Measurements from ENCODE around the gene TMEM119. TPM values are rescaled to one million over a fixed set of nuclear protein-coding genes. Genes with fewer than 3 reads are reported as not detected.

Gene TMEM119
- total and polyA plus RNA-seq, 2 experiments from 2014 or later = 54.4 to 69.7 TPM

- TF ChIP-seq EZH2 (IDR thresholded peaks at IDR 0.05; ENCODE audit: borderline replicate concordance) (no peak), EZH2phosphoT487 (IDR thresholded peaks at IDR 0.05; ENCODE audit: low read depth, severe bottlenecking, unreplicated experiment) (no peak), CTCF (IDR thresholded peaks at IDR 0.05; ENCODE audit: poor library complexity) (no peak)
- DNase-seq (ENCODE audit: low spot score) = no peak
- no peaks in the 10 kb centered on the region for H3K36me3 ChIP-seq (replicated peaks; ENCODE audit: insufficient read depth, low read depth)
- WGBS (ENCODE audit: low lambda C conversion rate, missing lambda C conversion rate) = 76% methylated on average over 10 of the region's 10 CpGs
- H3K9me2 ChIP-seq (replicated peaks; ENCODE audit: insufficient read depth) = no peaks in the 10 kb centered on the region
- no peaks in the 10 kb centered on the region for H3K9me3 ChIP-seq (ENCODE audit: low read depth)
- no peaks in the 10 kb centered on the region for H3K27me3 ChIP-seq
- H3K4me3 ChIP-seq = no peak overlapping the region
- no peaks in the 10 kb centered on the region for H4K20me1 ChIP-seq (ENCODE audit: insufficient read depth, poor library complexity, severe bottlenecking)
- no peaks in the 10 kb centered on the region for H3K79me2 ChIP-seq
- no peak overlapping the region for H3K4me2 ChIP-seq
- H2AFZ ChIP-seq = no peak overlapping the region
- H3K4me1 ChIP-seq (ENCODE audit: insufficient read depth) = peaks cover 28% of the 10 kb centered on the region
- H3K27ac ChIP-seq = peak overlapping the region; percentile 45
These were observed 14.7 kb downstream of the TMEM119 start for GRCh38 chr12:108582978-108583770.

- no peak overlapping the region for H3K4me2 ChIP-seq
- WGBS (ENCODE audit: low lambda C conversion rate, missing lambda C conversion rate) = 86% methylated on average over 9 of the region's 9 CpGs
- no peaks in the 10 kb centered on the region for H3K9me3 ChIP-seq (ENCODE audit: low read depth)
- no peak overlapping the region for H3K27ac ChIP-seq
- H3K9me2 ChIP-seq (replicated peaks; ENCODE audit: insufficient read depth) = no peaks in the 10 kb centered on the region
- H3K36me3 ChIP-seq (replicated peaks; ENCODE audit: insufficient read depth, low read depth) = no peaks in the 10 kb centered on the region
- no peak overlapping the region for H2AFZ ChIP-seq
- DNase-seq (ENCODE audit: low spot score) = no peak
- no peaks in the 10 kb centered on the region for H4K20me1 ChIP-seq (ENCODE audit: insufficient read depth, poor library complexity, severe bottlenecking)
- peaks cover 25% of the 10 kb centered on the region for H3K4me1 ChIP-seq (ENCODE audit: insufficient read depth)
- TF ChIP-seq EZH2 (IDR thresholded peaks at IDR 0.05; ENCODE audit: borderline replicate concordance) (no peak), EZH2phosphoT487 (IDR thresholded peaks at IDR 0.05; ENCODE audit: low read depth, severe bottlenecking, unreplicated experiment) (no peak), CTCF (IDR thresholded peaks at IDR 0.05; ENCODE audit: poor library complexity) (no peak)
- H3K27me3 ChIP-seq = no peaks in the 10 kb centered on the region
- H3K4me3 ChIP-seq = no peak overlapping the region
- H3K79me2 ChIP-seq = no peaks in the 10 kb centered on the region
These were observed 15.4 kb downstream of the TMEM119 start for GRCh38 chr12:108582509-108582908.

- Histone ChIP-seq H2AFZ (no peak overlapping the region), H3K9me2 (replicated peaks; ENCODE audit: insufficient read depth) (no peaks in the 10 kb centered on the region), H3K9me3 (ENCODE audit: low read depth) (no peaks in the 10 kb centered on the region), H3K36me3 (replicated peaks; ENCODE audit: insufficient read depth, low read depth) (no peaks in the 10 kb centered on the region), H3K27ac (peak overlapping the region; percentile 75), H3K79me2 (no peaks in the 10 kb centered on the region), H3K4me1 (ENCODE audit: insufficient read depth) (peaks cover 25% of the 10 kb centered on the region), H4K20me1 (ENCODE audit: insufficient read depth, poor library complexity, severe bottlenecking) (no peaks in the 10 kb centered on the region), H3K27me3 (no peaks in the 10 kb centered on the region), H3K4me2 (no peak overlapping the region), H3K4me3 (no peak overlapping the region)
- WGBS (ENCODE audit: low lambda C conversion rate, missing lambda C conversion rate) = 97% methylated on average over 27 of the region's 33 CpGs
- no peak for TF ChIP-seq CTCF (IDR thresholded peaks at IDR 0.05; ENCODE audit: poor library complexity)
- DNase-seq (ENCODE audit: low spot score) = no peak
These were observed 16.3 kb downstream of the TMEM119 start for GRCh38 chr12:108581311-108582227.
